Kidney tubule cell (primary cell): Measurements from ENCODE around the gene HIF1AN.

ENCODE experiments used
- DNase-seq: peaks from one replicate; pipeline ENCODE4 v3.0.0-alpha.2; 2018; ENCODE audit warnings: low spot score

HIF1AN gene

DNA sequence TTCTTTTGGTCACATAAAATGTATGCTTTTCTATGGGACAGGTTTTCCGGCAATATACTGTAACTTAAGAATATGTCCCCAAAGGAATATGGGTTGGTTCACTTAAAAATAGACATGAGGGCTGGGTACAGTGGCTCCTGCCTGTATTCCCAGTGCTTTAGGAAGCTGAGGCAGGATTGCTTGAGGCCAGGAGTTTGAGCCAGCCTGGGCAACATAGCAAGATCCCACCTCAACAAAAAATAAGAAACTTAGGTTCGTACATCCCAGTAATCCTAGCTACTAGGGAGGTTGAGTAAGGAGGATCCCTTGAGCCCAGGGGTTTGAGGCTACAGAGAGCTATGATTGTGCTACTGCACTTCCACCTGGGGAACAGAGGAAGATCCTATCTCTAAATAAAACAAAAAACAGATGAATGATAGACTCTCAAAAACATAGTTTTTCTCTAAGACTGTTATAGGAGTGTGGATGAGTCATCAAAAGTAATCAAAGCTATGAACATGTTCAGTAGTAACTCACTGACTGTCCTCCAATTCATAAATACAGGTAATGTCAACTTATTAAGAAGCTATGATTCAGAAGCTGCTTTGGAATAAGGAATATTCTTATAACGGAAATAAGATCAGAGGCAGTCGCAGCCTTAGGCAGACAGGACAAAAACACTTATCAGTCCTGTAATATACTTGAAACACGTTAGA, 13.5 kb upstream of the HIF1AN start:
- DNase-seq: no peak

DNA sequence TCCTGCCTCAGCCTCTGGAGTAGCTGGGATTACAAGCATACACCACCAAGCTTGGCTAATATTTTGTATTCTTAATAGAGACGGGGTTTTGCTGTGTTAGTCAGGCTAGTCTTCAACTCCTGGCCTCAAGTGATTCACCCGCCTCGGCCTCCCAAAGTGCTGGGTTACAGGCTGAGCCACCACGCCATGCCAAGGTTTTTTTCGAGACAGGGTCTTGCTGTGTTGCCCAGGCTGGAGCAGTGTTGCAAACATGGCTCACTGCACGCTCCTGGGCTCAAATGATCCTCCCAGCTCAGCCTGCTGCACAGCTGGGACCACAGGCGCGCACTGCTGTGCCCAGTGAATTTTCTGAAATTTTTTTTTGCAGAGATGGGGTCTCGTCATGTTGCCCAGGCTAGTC, 12.8 kb upstream of the HIF1AN start:
- no peak for DNase-seq

DNA sequence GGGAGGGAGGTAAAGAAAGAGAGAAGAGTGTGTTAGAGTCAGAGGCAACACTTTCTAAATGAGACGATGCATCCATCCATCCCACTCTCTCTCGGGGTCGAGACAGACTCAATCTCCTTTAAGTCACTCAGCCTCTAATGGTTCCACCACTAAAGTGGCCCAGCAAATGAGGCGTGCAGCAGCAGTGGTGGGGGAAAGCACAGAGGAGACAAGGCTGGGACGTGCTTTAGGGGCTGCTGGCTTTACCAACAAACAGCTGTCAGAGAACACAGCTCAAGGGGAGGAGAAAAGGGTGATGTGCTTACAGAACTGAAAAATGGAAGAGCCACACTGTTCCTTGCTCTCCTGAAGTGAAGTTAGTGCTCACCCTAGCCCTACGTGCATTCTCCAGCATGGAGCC, 11.5 kb upstream of the HIF1AN start:
- no peak for DNase-seq

DNA sequence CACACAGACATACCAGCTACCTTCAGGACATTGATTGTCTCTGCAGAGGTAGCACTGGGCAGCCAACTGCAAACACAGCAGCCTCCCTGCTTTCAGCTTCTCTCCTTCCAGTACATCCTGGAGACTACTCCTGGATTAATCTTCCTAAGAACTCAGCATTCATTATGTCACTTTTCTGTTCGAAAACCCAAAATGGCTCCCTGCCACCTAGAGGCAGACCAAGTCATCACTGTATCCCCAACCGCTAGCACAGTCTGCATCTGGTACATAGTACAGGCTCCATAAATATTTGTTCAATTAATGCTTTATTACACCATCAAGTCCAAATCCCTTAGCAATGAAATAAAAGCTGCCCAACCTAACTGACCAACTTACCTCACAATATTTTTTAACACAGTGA, 11.1 kb upstream of the HIF1AN start:
- DNase-seq: no peak

- no peak for DNase-seq
Measured at GRCh38 chr10:100528123-100528886, 7.4 kb upstream of the HIF1AN start.

DNA sequence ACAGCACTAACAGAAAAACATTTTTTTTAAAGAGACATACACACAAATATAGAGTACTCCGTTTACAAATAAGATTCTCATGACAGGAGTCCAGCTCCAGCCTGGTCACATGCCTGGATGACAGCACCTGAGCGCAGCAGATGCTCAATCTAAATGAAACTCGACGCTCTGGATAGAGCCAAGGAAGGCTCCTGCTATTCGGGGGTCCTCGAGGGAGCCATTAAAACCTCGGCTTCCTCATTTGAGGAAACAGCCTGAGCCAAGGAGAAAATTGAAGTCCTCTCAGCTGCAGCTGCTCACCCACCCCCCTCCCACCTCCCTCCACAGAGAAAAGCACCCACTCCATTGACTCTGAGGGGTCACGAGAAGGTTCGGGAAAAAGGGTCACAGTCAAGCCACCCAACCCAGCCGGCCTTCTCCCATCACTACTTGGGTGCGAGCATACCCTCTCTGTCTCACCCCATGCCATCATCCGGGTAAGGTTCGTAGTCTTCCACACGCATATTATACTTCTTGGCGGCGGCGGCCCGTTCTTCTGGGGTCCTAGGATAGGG, 6.7 kb upstream of the HIF1AN start:
- DNase-seq: no peak

DNA sequence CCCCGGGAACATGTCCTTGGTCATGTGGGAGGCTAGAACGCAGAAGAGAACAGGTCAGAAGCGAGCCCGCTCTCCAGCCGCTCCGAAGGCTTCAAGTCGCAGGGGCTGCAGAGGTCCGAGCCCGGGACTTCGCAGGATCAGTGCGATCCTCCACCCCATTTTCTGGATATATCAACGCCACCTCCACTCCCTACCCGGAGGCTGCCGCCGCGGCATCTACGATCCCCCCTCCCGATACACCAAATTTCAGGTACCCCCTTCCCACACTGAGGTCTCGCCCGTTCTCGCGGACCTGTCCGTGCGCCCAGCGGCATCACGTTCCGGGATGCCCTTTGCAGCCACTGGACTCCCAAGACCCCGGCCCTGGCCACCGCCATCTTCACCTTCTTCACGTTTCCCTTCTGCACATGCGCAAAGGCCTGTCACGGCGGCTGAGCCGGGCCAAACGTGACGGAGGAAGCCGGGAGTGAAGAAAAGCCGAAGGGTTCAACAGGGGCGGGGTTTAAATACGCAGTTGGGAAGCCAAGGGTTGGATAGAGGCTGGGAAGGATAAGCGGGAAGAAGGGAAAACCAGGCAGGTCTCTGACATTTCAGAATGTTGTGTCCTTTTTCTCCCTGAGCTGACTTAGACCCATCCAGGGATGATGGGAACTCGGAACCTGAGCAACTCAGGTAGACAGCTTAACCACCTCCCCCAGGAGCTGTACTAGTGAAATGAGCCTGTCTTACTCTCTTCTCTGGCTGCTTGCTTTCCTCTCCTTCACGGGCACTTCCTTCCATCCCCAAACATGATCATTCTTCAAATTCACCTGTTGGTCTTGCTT, 6.1 kb upstream of the HIF1AN start, which contains the start of gene NDUFB8:
Gene NDUFB8 (minus strand): TSS at position 397 of the 824 bp plus-strand sequence. CDS start 20 bp downstream, at position 377.
- DNase-seq: peak; percentile 90

DNA sequence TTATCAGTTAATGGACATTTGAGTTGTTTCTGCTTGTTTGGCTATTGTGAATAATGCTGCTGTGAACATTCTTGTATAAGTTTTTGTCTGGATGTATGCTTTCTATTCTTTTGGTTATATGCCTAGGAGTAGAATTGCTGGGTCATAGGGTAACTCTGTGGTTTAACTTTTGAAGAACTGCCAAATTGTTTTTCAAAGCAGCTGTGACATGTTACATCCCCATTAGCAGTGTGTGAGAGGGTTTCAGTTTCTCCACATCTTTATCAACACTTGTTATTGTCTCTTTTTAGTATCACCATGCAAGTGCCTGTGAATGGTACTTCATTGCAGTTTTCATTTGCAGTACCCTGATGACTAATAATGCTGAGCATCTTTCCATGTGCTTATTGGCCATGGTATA, 4.0 kb upstream of the HIF1AN start:
- DNase-seq: no peak

- DNase-seq: no peak
Measured at GRCh38 chr10:100534726-100535125, 1.0 kb upstream of the HIF1AN start.

DNA sequence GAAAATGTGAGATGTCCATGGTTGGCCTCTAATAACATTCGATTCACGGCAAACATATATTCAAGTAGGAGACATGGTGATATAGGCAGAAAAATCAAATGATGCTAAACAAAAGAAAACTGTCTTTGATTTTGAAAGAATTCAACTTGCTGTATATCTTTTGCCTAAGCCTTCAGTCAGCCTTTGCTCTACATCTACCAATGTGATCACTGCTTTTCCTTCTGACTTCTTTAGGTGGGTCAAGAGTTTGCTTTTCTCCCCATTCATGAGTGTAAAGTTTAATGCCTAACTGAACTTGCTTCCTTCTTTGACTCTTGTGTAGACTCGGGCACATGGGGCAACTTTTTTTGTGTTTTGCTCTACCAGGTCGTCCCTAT, 417 bp upstream of the HIF1AN start:
- DNase-seq: no peak

GRCh38 chr10:100537475-100537874, 1.7 kb downstream of the HIF1AN start:
- DNase-seq: no peak

DNA sequence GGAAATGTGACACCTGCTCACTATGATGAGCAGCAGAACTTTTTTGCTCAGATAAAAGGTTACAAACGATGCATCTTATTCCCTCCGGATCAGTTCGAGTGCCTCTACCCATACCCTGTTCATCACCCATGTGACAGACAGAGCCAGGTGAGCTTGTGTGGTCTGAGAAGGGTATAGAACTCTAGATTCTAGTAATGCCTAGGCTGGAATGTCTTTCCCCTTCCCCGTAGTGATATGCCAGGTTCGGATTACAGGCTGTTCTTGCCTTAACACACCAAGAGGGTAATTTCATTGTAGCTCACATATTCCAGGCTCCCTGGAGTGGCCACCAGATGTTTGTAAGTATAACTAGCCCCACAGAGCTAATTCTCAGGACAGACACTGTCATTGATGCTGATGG, 9.2 kb downstream of the HIF1AN start:
- DNase-seq: no peak

GRCh38 chr10:100551196-100551595, 15.5 kb downstream of the HIF1AN start:
- no peak for DNase-seq

DNA sequence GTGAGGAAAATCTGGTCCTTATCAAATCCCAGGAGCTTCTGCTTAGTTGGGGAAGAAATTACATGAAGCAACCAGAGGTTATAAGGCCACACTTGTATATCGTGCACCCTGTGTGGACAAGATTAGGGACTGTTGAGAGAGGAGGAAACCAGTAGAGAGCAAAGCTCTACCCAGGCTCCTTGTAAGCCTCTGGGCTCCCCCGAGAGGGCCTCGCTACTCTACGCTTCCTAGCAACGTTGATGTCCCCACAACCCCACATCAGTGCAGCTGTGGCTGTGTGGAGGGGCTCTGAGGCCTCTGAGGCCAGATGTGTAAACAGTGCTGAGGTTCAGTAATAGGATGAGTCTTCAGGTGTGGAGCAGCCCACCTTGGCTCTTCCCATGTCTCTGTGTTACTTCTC, 16.0 kb downstream of the HIF1AN start:
- DNase-seq: no peak

- no peak for DNase-seq
Measured at GRCh38 chr10:100553929-100554328, 18.2 kb downstream of the HIF1AN start.

GRCh38 chr10:100554902-100555301, 19.2 kb downstream of the HIF1AN start:
- peak; percentile 84 for DNase-seq

DNA sequence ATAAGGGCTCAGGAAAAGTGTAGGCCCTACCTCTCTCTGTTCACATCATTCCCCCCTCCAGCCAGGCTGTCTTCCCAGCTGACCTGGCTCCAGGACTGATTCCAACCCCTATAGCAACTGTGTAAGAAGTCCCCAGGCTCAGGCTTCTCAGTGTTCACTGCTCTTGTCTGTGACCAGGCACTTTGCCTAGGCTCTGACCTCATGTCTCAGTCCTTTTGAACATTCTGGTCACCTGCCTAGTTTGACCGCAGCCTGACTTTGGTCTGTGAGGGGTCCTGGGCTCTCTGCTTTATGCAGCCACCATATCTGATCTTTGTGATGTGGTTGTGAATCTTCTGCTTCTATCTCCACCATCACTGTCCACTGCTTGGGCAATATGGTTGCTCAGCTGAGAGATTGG, 24.5 kb downstream of the HIF1AN start:
- no peak for DNase-seq

DNA sequence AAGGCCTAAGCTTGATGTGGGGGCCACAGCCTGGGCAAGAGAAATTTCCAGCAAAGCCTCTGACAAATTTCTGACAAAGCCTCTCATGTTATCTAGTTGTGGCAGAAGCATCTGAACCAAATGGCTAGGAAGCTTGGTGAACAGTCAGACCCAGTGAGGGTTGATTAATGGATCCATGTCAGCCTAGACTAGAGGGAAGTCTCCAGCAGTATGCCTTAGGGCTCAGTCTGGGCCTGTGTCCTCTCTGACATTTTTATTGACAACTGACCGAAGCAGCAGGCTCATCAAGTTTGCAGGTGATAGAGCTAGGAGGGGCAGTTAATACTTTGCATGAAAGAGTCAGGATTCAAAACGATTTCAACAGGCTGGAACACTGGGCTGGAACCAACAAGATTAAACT, 25.3 kb downstream of the HIF1AN start:
- no peak for DNase-seq

- DNase-seq: peak; percentile 88
Measured at GRCh38 chr10:100562008-100562672, 26.4 kb downstream of the HIF1AN start.

GRCh38 chr10:100565206-100565985, 29.7 kb downstream of the HIF1AN start:
- no peak for DNase-seq

DNA sequence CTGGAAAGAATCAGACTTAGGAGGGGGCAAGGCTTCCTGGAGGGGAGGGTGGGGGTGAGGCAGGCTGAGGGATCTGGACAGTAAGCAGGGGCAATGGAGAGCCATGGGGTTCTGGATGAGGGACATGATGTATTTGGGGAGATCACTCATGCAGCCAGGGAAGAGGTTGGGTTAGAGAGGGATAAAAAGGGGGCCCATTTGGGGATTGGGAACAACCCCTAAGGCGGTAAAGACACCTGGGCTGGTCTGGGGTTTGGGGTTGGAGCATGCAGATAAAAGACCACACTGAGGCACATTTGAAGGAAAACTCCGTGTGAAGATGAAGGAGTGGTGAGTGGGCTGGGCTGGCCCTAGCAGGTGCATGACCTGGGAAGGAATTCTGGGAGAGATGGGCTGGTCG, 30.8 kb downstream of the HIF1AN start:
- DNase-seq: no peak
